HepG2 (cell line): Measurements from ENCODE around the gene TMEM164. TPM values are rescaled to one million over a fixed set of nuclear protein-coding genes. Genes with fewer than 3 reads are reported as not detected.
"Not testable (repeated sequence)": the region's sequence is repeated elsewhere in the genome, so short reads cannot be mapped to it uniquely, and the experiment has no call there.

Source experiments
- ATAC-seq: fragments of 200-7000 bp; cut with Tn5 transposase; 3 replicates; pipeline ENCODE4 v1.9.1; 2020; ENCODE audit warnings: mild to moderate bottlenecking, moderate library complexity
- BruUV-seq: library from RNA; stranded (reverse); fragments of 400-500 nt; replicated peaks from 2 replicates; lab custom pipeline; 2021; lab: Mats Ljungman, UMichigan
- CTCF ChIA-PET: fragments of 300-600 bp; formaldehyde crosslinking; extraction: SDS; loops from one replicate; lab custom pipeline; 2021; ENCODE audit warnings: low total read pairs, inconsistent platforms, low intra/inter-chr PET ratio; lab: Yijun Ruan, JAX
- POLR2A ChIA-PET: fragments of 350-600 bp; sonication (Branson Sonifier 250); formaldehyde crosslinking; loops from one replicate; lab custom pipeline; 2020; ENCODE audit warnings: antibody characterized with exemption, inconsistent platforms; lab: Yijun Ruan, JAX
- DNase-seq: peaks from one replicate; pipeline ENCODE4 v3.0.0-alpha.2; 2015; ENCODE audit warnings: low spot score
- FAIRE-seq: peaks from 3 replicates; lab custom pipeline; 2011; peaks lifted over from hg19 to GRCh38; lab: Jason Lieb, UNC
- H2AFZ ChIP-seq: one replicate; pipeline ENCODE4 v1.6.1; 2011; ENCODE audit warnings: low read length, inconsistent platforms
- H3K27ac ChIP-seq: fragments of 300-600 bp; 3 replicates; pipeline ENCODE4 v1.8.0; 2011; ENCODE audit warnings: mixed run types, mild to moderate bottlenecking, mixed read lengths, low read length, inconsistent platforms; ENCODE audit not compliant: insufficient read depth; ENCODE audit errors: extremely low read length
- H3K27me3 ChIP-seq, 2 experiments: fragments of 200-600 bp in 1 of 2; 2 replicates in 1 of 2; 3 replicates in 1 of 2; pipeline versions ENCODE4 v1.6.0 to v1.8.0; 2011; ENCODE audit warnings: low read length in 2 of 2, mild to moderate bottlenecking in 2 of 2, moderate library complexity in 2 of 2, inconsistent platforms in 1 of 2; ENCODE audit not compliant: insufficient read depth in 2 of 2, control insufficient read depth in 1 of 2
- H3K36me3 ChIP-seq, 2 experiments: fragments of 200-600 bp in 1 of 2; replicated peaks in 1 of 2; 2 replicates in 1 of 2; 3 replicates in 1 of 2; pipeline versions ENCODE4 v1.5.1 to v1.8.0; 2011; ENCODE audit warnings: low read length in 2 of 2, inconsistent platforms in 1 of 2; ENCODE audit not compliant: insufficient read depth in 2 of 2, control insufficient read depth in 1 of 2
- H3K4me1 ChIP-seq: 2 replicates; pipeline ENCODE4 v1.5.1; 2012; ENCODE audit warnings: low read length, inconsistent platforms; ENCODE audit not compliant: insufficient read depth
- H3K4me2 ChIP-seq: 2 replicates; pipeline ENCODE4 v1.6.0; 2011; ENCODE audit warnings: low read depth, low read length, inconsistent platforms
- H3K4me3 ChIP-seq, 3 experiments: fragments of 200-600 bp in 1 of 3; sonication (generic), shearing (Covaris generic) in 1 of 3; replicated peaks in 1 of 3; 2 replicates each; pipeline ENCODE4 v1.5.1; 2011 to 2016; ENCODE audit warnings: low read length in 3 of 3, inconsistent platforms in 2 of 3, low read depth in 2 of 3, mild to moderate bottlenecking in 2 of 3, control low read depth in 1 of 3, mixed read lengths in 1 of 3; ENCODE audit not compliant: insufficient read depth in 1 of 3
- H3K79me2 ChIP-seq: one replicate; pipeline ENCODE4 v1.6.1; 2011; ENCODE audit warnings: low read length, inconsistent platforms; ENCODE audit not compliant: insufficient read depth
- H3K9ac ChIP-seq: 2 replicates; pipeline ENCODE4 v1.6.0; 2011; ENCODE audit warnings: mild to moderate bottlenecking, low read depth, low read length, inconsistent platforms; ENCODE audit not compliant: insufficient read depth
- H3K9me3 ChIP-seq: 2 replicates; pipeline ENCODE4 v1.5.1; 2012; ENCODE audit warnings: mild to moderate bottlenecking, low read length
- H4K20me1 ChIP-seq: 2 replicates; pipeline ENCODE4 v1.6.0; 2011; ENCODE audit warnings: inconsistent platforms, mild to moderate bottlenecking, low read length, moderate library complexity; ENCODE audit not compliant: insufficient read depth
- BCL3 ChIP-seq: sonication (generic); formaldehyde crosslinking; IDR thresholded peaks from 2 replicates; pipeline ENCODE4 v1.5.1; 2020; ENCODE audit warnings: mild to moderate bottlenecking, missing genetic modification reagents, moderate library complexity
- IRF2 ChIP-seq: IDR thresholded peaks from 2 replicates; pipeline ENCODE4 v1.6.1; 2018; ENCODE audit warnings: missing genetic modification reagents, missing compliant biosample characterization
- MLLT10 ChIP-seq: sonication (generic); formaldehyde crosslinking; IDR thresholded peaks from 2 replicates; pipeline ENCODE4 v1.4.0; 2020; ENCODE audit warnings: missing genetic modification reagents
- RARG ChIP-seq: sonication (generic); formaldehyde crosslinking; IDR thresholded peaks from 2 replicates; pipeline ENCODE4 v1.4.0; 2020; ENCODE audit warnings: low read depth, mild to moderate bottlenecking, missing genetic modification reagents
- ZFY ChIP-seq: sonication (generic); formaldehyde crosslinking; IDR thresholded peaks from 2 replicates; pipeline ENCODE4 v1.4.0; 2020; ENCODE audit warnings: missing genetic modification reagents
- ZNF343 ChIP-seq: sonication (generic); formaldehyde crosslinking; IDR thresholded peaks from 2 replicates; pipeline ENCODE4 v1.4.0; 2020; ENCODE audit warnings: mild to moderate bottlenecking, missing genetic modification reagents
- ZNF615 ChIP-seq: sonication (generic); formaldehyde crosslinking; IDR thresholded peaks from 2 replicates; pipeline ENCODE4 v1.5.0; 2020; ENCODE audit warnings: mild to moderate bottlenecking, missing genetic modification reagents, borderline replicate concordance
- ZNF724P ChIP-seq: sonication (generic); formaldehyde crosslinking; IDR thresholded peaks from 2 replicates; pipeline ENCODE4 v1.8.0; 2022; ENCODE audit warnings: missing genetic modification reagents, borderline replicate concordance
- WGBS: methylation state at CpG from one replicate; pipeline ENCODE4 v1.1.6; 2017; ENCODE audit warnings: low lambda C conversion rate; 5-methylcytosine and 5-hydroxymethylcytosine counted together
- in situ Hi-C: cut with HindIII; loops from 2 replicates; pipeline ENCODE4 v1.10.0; 2017; ENCODE audit warnings: low pct_unique_long_range_greater_than_20kb; ENCODE audit not compliant: extremely low pct_ligation_motif_present
- intact Hi-C: fragments of 100-400 bp; cut with micrococcal nuclease; formaldehyde crosslinking; loops from one replicate; pipeline ENCODE4 v1.10.0; 2022; ENCODE audit not compliant: unreplicated experiment
- polyA plus RNA-seq, 8 experiments: library from polyadenylated mRNA; depleted of rRNA in 3 of 8; stranded (reverse) in 7 of 8; unstranded in 1 of 8; fragments of >200 nt; fragmentation: Illumina TruSeq in 4 of 8; extraction: Trizol in 4 of 8; gene quantifications; 2 replicates each; pipeline versions ENCODE4 v1.2.1 to v1.2.3, GENCODE V29; 2011 to 2016; ENCODE audit warnings: low read depth in 4 of 8, missing spikeins in 1 of 8, mixed read lengths in 1 of 8; ENCODE audit not compliant: insufficient read depth in 1 of 8
- total RNA-seq, 5 experiments: library from RNA; depleted of rRNA; stranded (reverse); fragments of >200 nt; fragmentation: Illumina TruSeq; extraction: Trizol; gene quantifications; 2 replicates each; pipeline ENCODE4 v1.2.3, GENCODE V29; 2016; ENCODE audit warnings: low read depth in 1 of 5

The TMEM164 gene
- total and polyA plus RNA-seq, 2 of the 13 experiments (the other 11 are each of a cell fraction or from before 2014, with no cell fraction given) = 5.8 to 13.2 TPM

- TF ChIP-seq ZNF343 (no peak), ZNF615 (CRISPR knock-in tag) (no peak), IRF2 (no peak), BCL3 (CRISPR knock-in tag) (no peak), RARG (no peak), ZFY (no peak), MLLT10 (no peak), ZNF724P (CRISPR knock-in tag) (no peak)
Measured at GRCh38 chrX:109974906-109975655, 27.8 kb upstream of the TMEM164 start (continued).

- H3K79me2 ChIP-seq, H3K4me3 ChIP-seq, BruUV-seq, H3K9ac ChIP-seq, DNase-seq, intact Hi-C loops, ATAC-seq, FAIRE-seq, POLR2A ChIA-PET, H3K27me3 ChIP-seq, H3K9me3 ChIP-seq, H3K4me2 ChIP-seq, H3K4me1 ChIP-seq, H3K36me3 ChIP-seq, in situ Hi-C loops, CTCF ChIA-PET, H3K27ac ChIP-seq, H4K20me1 ChIP-seq, H2AFZ ChIP-seq: not testable (repeated sequence)
- 51% methylated on average over 4 of the region's 4 CpGs for WGBS
Measured at GRCh38 chrX:109985210-109985609, 17.7 kb upstream of the TMEM164 start.
